NCI-H446 (cell line): ENCODE measurements around the gene FNIP2.
"Not testable (repeated sequence)": the region's sequence is repeated elsewhere in the genome, so short reads cannot be mapped to it uniquely, and the experiment has no call there.

Experiments used
- DNase-seq, 2 experiments: peaks; one replicate each; lab custom pipeline; 2025; lab: John Stamatoyannopoulos, UW

FNIP2 gene

GRCh38 chr4:158768555-158769174 lies at the start of gene FNIP2:
TSS of gene FNIP2 (plus strand) at chr4:158769026. CDS start at chr4:158769213, 187 bp downstream.
- DNase-seq = peak in 1 of 2 experiments; percentile 77

- DNase-seq = no peak
Measured at GRCh38 chr4:158721680-158722079, 47.1 kb upstream of the FNIP2 start.

GRCh38 chr4:158722291-158722916 lies 46.4 kb upstream of the FNIP2 start:
- DNase-seq = no peak

- DNase-seq = peak; percentile 48 to 79
Measured at GRCh38 chr4:158722917-158723793, 45.7 kb upstream of the FNIP2 start, which contains the start of gene PPID. TSS of gene PPID (minus strand) at chr4:158723396. CDS start at chr4:158723288, 108 bp downstream.

- no peak for DNase-seq
Measured at GRCh38 chr4:158724637-158725036, 44.2 kb upstream of the FNIP2 start.

- DNase-seq = no peak
Measured at GRCh38 chr4:158726633-158727032, 42.2 kb upstream of the FNIP2 start.

- DNase-seq = no peak
Measured at GRCh38 chr4:158728236-158728635, 40.6 kb upstream of the FNIP2 start.

GRCh38 chr4:158729716-158730559 lies 38.9 kb upstream of the FNIP2 start:
- peak; percentile 12 to 66 for DNase-seq

- no peak for DNase-seq
Measured at GRCh38 chr4:158738866-158739265, 30.0 kb upstream of the FNIP2 start.

- DNase-seq = no peak
Measured at GRCh38 chr4:158739600-158739999, 29.2 kb upstream of the FNIP2 start.

- DNase-seq = no peak
Measured at GRCh38 chr4:158741326-158742021, 27.4 kb upstream of the FNIP2 start.

- DNase-seq = not testable (repeated sequence)
Measured at GRCh38 chr4:158746537-158746936, 22.3 kb upstream of the FNIP2 start.

- no peak for DNase-seq
Measured at GRCh38 chr4:158750379-158750778, 18.4 kb upstream of the FNIP2 start.

GRCh38 chr4:158754385-158755180 lies 14.2 kb upstream of the FNIP2 start:
- DNase-seq = no peak

- not testable (repeated sequence) for DNase-seq
Measured at GRCh38 chr4:158755819-158756218, 13.0 kb upstream of the FNIP2 start.

GRCh38 chr4:158756588-158756987 lies 12.2 kb upstream of the FNIP2 start:
- no peak for DNase-seq

- no peak for DNase-seq
Measured at GRCh38 chr4:158758142-158758541, 10.7 kb upstream of the FNIP2 start.

- DNase-seq = no peak
Measured at GRCh38 chr4:158758703-158759102, 10.1 kb upstream of the FNIP2 start.

GRCh38 chr4:158759539-158759938 lies 9.3 kb upstream of the FNIP2 start:
- not testable (repeated sequence) for DNase-seq

GRCh38 chr4:158760866-158761265 lies 8.0 kb upstream of the FNIP2 start:
- DNase-seq = no peak
